HG03045 (cell line): ENCODE results near the gene SLCO4A1.
"Not testable (repeated sequence)": the region's sequence is repeated elsewhere in the genome, so short reads cannot be mapped to it uniquely, and the experiment has no call there.

ENCODE experiments used
- ATAC-seq: cut with Tn5 transposase; IDR thresholded peaks from one replicate; pipeline ENCODE4 v1.9.1; 2021; ENCODE audit warnings: mild to moderate bottlenecking, moderate library complexity; ENCODE audit not compliant: unreplicated experiment

SLCO4A1 gene

DNA sequence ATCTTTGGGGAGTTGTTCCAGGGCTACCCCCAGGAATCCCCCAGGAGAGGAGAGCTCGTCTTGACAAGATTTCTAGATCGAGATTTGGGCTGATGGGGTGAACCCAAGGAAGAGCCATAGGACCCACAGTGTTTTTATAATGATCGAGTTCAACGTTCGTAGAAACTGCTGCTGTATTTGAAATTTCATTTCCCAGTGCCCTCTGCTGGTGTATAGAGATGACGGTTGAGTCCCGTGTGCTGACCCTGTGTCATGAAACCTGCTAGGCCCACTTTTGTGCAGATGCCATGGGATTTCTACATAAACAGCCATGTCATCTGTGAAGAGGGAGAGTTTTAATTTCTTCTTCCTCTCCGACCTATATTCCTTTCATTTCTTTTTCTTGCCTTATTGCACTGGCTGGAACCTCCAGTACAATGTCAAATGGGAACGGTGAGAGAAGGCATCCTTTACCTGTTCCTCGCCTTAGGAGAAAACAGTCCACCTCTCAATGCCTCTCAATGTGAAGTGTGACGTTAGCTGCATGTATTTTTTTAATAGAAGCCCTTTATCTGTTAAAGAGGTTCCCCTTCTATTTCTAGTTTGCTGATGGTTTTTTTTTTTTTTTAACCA, 37.8 kb downstream of the SLCO4A1 start:
- ATAC-seq, result no peak

- ATAC-seq, result no peak
Observed at GRCh38 chr20:62682912-62683517, 40.7 kb downstream of the SLCO4A1 start.

GRCh38 chr20:62683660-62684322, 41.5 kb downstream of the SLCO4A1 start:
- ATAC-seq, result not testable (repeated sequence)

DNA sequence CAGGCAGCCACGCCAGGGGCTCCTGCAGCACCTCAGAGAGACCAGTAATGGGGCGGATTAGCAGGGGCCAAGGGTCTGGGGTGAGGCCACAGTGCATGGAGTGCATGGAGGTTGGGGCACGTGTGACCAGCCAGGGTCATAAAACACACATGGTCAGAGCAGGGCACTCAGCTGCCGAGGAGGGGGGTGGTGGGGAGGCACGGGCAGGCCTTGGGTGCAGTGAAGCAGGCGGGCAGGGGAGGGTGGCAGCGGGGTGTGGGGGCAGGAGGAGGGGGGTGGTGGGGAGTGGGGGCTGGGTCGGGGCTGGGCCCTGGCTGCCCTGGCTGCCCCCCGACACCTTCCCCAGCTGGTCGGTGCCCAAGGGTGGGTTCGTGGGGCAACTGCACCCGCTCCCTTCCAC, 42.7 kb downstream of the SLCO4A1 start:
- no peak for ATAC-seq

DNA sequence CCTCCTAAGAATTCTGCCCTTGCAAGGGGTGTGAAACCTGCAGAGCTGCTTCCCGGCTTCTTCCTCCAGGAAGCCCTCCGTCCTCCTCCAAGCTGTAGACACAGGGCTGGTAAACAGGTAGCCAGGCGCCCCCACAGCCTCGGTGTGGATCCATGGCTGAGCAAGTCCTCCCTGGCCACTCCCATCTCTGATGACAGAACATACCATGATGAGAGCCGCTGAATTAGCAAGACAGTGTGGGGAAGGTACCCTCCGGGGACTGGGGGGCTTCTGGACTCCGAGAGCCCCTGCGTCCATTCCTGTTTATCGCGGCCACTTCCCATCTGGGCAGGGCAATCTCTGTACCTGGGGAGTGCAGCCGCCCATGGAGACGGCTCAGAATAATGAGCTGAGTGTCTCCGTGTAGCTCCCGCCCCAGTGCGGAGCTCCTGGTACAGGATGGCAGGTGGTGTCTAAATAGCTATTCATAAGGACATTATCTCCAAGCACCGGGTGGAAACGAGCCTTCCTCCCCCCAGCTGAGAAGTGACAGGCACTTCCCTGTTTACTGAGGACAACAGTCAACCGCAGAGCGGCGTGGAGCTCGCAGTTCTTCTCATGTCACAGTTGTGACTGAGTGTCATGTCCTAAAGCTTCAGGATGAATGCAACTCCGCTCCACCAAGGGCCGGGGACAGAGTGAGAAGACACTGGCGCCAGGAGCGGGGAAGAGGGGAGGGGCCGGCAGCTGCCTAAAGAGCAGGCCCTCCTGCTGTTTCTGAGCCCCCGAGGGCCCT, 43.7 kb downstream of the SLCO4A1 start:
- no peak for ATAC-seq

DNA sequence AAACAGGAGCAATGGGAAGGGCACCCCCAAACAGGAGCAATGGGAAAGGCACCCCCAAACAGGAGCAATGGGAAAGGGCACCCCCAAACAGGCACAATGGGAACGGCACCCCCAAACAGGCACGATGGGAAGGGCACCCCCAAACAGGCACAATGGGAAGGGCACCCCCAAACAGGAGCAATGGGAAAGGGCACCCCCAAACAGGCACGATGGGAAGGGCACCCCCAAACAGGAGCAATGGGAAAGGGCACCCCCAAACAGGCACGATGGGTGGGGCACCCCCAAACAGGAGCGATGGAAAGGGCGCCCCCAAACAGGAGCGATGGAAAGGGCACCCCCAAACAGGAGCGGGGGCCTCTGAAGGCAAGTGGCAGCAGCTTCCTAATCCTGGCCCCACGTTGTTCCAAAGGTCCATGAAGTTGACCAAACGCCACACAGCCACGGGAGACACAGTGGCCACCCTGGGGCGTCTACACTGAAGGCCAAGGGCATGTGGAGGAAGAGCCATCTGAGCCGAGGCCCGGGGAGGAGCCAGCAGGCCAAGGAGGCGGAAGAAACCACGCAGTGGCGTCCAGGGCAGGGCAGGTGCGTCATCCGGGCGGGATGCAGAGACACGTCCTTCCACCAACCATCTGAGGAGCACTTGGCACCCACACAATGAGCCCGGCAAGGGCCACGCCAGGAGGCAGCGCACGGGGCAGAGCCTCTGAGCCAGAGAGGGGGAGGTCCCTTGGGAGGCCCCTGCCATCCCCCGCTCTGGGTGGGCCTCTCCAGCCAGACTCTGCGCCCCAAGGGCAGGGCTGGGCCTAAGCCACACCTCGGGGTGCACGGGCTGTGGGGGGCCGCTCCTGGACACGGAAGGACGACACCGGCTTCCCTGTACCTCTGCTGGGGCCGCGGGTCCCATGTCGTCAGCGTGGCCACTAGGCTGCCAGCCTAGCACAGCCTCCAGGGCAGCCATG, 44.8 kb downstream of the SLCO4A1 start:
- no peak for ATAC-seq

GRCh38 chr20:62688083-62688482, 45.8 kb downstream of the SLCO4A1 start:
- ATAC-seq, result no peak

- no peak for ATAC-seq
Observed at GRCh38 chr20:62688855-62689460, 46.7 kb downstream of the SLCO4A1 start.

GRCh38 chr20:62689861-62690260, 47.6 kb downstream of the SLCO4A1 start:
- ATAC-seq, result no peak

DNA sequence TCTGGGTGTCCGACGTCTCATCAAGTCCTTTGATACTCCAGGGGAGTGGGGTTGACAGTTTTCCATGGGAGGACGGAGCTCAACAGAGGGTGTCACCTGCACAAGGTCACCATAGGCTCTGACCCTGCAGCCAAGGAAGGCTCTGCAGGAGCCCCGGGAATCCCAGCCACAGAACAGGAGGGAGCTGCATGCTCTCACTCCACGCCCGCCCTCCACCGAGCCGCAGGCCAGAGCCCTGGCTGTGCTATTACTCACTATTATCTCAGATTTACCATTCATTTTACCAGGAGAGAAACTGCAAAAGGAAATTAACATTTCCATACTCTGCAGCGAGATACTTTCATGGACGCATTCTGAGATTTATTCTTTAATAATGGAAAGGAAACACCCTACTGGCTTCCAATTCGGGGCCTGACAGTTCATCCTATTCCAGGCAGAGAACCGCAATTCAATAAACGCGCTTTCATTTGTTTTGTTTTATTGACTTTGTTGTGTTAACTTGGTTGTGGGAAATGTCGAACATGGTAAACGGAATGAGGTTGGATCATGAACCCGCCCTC, 48.0 kb downstream of the SLCO4A1 start:
- ATAC-seq, result no peak

DNA sequence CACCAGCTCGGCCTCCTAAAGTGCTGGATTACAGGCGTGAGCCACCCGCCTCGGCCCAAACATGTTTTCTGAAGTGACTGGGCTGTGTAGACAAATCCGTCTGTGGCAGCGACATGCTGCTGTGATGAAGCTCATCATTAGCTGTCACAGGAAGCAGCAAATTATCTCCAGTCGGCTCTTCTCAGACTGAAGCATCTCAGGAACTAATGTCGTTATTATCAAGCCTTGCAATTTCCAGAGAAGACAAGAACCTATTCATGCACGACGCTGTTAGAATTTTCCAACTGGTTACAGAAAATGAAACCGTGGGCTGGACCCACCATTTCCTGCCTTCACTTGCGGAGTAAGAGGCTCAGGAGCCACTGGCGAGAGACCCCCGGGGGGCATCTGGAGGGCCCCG, 49.2 kb downstream of the SLCO4A1 start:
- ATAC-seq, result no peak

DNA sequence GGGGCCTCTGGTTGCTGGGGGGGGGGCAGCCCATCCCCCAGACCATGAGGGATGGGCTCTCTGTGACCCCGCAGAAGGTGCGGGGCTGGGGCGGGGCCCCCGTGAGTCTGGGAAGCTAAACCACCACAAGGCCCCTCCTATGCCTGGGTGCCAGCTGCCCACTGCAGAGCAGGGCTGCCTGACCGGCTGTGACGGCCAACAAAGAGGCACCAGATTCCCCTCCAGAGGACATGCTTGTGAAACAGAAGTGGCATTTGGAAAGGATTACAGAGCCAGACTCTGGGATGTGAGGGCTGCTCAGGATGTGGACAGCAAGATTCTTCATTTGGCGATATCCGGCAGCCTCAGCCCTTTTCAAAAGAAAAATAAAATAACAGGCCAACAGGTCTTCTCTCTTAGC, 49.9 kb downstream of the SLCO4A1 start:
- no peak for ATAC-seq

GRCh38 chr20:62692801-62693523, 50.7 kb downstream of the SLCO4A1 start:
- ATAC-seq, result no peak

DNA sequence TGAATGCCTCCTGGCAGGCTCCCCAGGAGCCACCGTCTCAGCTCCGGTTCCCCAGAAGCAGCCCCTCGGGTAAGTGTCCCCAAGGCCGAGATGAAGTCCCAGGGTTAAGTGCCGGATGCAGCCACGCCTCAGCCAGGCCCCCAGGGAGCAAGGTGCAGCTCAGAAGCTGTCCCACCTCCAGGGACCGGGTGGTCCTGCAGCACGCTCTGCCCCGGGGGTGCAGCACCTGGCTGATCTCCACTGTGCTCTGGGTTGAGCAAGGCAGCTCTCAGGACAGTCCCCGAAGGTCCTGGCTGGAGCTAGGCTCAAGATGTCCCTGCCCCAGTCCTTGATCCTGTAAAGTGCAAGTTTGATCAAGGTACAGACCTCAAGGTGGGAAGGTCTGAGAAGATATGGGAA, 51.2 kb downstream of the SLCO4A1 start:
- ATAC-seq, result no peak

GRCh38 chr20:62694106-62694505, 51.8 kb downstream of the SLCO4A1 start:
- ATAC-seq, result no peak

- ATAC-seq, result no peak
Observed at GRCh38 chr20:62694868-62695267, 52.6 kb downstream of the SLCO4A1 start.

GRCh38 chr20:62695448-62696414, 53.4 kb downstream of the SLCO4A1 start:
- no peak for ATAC-seq

DNA sequence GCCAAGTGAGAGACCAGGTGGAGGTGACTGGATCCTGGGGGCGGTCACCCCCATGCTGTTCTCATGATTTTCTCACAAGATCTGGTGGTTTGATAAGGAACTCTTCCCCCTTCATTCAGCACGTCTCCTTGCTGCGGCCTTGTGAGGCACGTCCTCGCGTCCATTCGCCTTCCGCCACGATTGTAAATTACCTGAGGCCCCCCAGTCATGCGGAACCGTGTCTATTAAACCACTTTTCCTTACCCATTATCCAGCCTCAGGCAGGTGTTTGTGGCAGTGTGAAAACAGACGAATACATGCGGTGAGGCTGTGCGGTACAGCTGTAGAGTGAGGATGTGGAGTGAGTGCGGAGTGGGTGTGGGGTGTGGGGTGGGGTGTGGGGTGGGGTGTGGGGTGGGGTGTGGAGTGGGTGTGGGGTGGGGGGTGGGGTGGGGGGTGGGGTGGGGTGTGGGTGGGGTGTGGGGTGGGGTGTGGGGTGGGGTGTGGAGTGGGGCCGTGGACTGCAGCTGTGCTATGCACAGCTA, 54.2 kb downstream of the SLCO4A1 start:
- no peak for ATAC-seq
